ENCODE measurements around the gene KDELR1.

- TF ChIP-seq CTCF (IDR thresholded peaks at IDR 0.05; ENCODE audit: extremely low read depth in 1 of 2, insufficient read depth in 1 of 2, low read depth in 1 of 2, low read length in 2 of 2) (no peak), EZH2 (IDR thresholded peaks at IDR 0.05; ENCODE audit: borderline replicate concordance, low read depth, low read length, severe bottlenecking) (no peak), POLR2A (IDR thresholded peaks at IDR 0.05; ENCODE audit: low read depth, low read length) (no peak), JUN (IDR thresholded peaks at IDR 0.05; ENCODE audit: borderline replicate concordance, insufficient read depth, insufficient read length, low read depth) (no peak), MAX (IDR thresholded peaks at IDR 0.05; ENCODE audit: insufficient read depth, insufficient read length) (no peak), POLR2AphosphoS5 (IDR thresholded peaks at IDR 0.05; ENCODE audit: insufficient read depth, low read depth, low read length) (no peak)
These were observed 1.7 kb upstream of the KDELR1 start for GRCh38 chr19:48392860-48393558.
